ENCODE results near the gene NFATC1.
A peak's percentile ranks its signal among the peaks of the same experiment; 100 is the strongest.

NFATC1 gene

DNA sequence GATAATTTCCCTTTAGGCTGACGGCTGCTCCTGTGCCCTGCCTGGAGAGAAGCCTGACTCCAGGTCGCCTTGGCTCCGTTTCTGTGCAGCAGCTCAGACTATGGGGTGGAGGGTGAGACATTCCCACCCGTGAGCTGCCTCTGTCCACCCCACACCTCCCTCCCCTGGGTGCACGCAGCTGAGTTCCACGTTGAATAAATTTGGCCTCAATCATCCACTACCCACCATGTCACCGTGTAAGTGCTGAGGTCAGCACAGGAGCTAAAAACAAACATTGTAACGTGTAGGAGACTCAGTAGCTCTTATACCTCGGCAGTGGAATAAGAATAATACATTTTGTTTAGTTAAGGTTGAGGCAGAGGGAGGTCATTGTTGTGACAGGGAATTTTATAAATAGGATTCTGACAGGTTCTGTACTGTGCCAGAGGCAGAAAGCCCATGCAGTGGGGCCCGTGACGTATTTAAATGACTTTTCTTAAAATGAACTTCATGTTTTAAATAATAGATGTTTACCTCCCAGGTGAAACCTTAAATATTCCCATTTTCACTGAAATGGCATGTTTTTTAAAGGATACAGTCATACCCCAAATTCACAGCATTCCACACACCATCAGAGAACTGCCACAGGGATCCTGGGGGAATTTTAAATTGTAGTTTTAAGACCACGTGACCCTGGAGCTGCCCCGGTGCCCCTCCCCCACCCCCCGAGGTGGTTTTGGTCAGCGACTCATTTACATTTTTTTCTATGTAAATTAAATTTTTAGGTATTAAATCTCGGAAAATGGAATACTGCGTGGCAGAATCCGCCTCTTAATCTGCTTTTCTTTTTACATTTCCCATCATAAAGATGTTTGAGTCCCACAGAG lies 50.2 kb downstream of the NFATC1 start:
- no peak for DNase-seq

DNA sequence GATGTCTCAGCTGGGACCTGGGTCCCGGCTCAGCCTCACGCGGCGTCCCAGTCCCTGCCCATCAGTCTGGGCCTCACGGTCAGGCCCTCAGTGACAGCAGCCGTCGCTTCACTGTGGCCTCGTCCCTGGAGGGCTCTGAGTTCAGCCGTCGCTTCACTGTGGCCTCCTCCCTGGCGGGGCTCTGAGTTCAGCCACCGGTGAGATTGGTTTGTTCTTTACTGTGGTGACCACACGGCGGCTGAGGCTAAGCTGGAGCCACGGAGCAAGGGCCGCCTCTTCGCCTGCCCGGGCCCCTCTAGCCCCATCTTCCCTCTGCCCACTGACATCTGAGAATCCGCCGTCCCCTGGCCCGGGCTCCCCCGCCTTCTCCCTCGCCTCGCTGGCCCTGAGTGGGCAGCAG lies 51.2 kb downstream of the NFATC1 start:
- no peak for DNase-seq

DNA sequence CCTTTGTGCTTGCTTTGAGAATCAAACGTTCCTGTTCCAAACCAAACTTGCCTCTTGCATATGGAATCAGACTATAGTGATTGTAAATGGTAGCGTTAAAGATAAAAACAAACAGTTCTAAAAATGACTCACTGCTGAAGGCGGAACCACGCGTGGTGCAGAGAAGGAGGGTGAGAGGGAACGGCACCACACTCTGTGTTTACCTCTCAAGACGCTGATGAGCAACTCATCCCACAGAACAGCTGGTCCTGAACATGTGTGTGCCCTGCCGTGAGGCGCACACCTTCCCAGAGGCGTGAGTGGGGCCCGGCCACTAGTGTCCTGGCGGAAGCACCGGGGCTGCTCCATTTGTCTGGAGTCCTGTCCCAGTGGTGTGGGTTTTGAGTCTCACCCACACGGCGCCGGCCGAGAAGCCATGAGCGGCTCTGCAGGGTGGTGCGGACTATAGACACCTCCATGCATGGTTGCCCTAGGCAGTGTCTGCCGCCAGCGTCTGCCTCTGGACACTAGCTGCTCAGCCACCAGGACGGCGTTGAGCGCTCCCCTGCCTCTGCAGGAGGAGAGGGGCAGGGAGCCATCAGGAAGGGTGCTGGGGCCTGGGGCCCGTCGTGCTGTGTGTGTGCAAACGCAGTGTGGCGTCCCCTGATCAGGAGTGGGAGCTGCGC lies 52.1 kb downstream of the NFATC1 start:
- DNase-seq, result no peak

DNA sequence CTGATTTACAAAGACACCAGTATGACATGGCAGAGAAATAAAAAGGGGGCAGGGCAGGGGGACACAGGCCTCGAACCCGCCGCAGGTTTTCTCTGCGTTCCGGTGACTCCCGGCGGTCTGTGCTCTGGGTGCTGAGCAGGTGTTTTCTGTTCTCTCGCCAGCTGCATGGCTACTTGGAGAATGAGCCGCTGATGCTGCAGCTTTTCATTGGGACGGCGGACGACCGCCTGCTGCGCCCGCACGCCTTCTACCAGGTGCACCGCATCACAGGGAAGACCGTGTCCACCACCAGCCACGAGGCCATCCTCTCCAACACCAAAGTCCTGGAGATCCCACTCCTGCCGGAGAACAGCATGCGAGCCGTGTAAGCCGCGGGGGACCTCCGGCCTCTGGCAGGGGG lies 52.9 kb downstream of the NFATC1 start:
- no peak for DNase-seq

DNA sequence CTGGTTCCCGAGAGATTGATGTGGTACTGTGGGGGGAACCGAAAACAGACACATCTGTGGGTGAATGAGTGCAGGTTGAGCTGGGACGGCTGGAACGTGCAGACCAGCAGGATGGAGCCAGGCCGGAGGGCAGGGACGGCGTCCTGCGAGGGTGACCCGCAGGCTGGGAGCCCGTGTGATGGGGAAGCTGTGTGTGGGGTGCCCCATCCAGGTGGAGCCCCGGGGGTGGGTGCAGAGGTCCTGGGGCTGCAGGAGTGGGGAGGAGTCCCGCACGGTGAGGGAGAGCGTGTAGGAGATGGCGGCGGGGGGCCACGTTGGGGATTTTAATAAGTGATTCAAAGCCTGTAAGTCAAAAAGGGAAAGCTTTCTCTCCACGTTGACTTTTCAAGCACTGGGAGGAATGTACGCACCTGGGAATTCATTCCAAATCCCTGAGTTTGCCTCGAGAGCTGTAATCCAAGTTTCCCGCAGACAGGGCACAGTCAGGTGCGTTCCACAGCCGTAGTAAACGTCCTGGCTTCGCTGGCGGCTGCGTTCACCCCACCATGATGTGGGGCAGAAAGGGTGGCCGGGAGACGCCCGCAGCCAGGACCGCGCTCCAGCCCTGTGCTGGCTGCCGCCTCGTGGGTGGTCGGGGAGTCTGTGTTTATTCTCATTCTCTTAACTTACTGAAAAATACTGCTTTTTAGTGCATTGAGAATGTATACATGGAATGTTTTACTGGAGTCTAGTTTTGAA lies 54.0 kb downstream of the NFATC1 start:
- DNase-seq, result no peak

DNA sequence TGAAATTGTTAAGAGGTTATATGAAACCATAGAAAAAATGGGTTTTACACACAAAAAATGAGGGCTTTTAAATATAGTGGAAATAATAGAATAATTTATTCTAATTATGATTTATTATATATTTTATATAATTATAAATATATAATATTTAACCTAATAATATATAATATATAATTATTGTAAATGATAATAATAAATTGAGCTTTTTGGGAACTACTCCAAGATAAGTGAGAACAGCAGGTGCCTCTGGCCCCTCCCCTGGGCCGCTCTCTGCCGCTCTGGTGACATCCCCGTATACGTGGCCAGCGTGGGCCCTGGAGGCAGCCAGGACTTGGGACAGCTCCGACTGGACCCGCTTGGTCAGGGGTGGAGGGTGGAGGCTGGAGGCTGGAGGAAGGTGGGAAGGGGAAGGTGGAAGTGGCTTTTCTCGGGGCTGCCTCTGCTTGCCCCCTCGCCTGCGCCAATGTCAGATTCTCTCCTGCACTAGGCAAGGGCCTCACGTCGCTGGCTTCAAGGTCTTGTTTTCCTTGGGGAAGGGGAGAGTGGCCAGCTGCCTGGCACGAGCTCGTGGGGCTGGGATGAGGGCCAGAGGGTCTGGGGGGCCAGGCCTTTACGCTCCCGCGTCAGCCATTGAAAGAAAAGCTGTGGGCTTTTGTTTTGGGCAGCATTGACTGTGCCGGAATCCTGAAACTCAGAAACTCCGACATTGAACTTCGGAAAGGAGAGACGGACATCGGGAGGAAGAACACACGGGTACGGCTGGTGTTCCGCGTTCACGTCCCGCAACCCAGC lies 54.8 kb downstream of the NFATC1 start:
- DNase-seq, result no peak

DNA sequence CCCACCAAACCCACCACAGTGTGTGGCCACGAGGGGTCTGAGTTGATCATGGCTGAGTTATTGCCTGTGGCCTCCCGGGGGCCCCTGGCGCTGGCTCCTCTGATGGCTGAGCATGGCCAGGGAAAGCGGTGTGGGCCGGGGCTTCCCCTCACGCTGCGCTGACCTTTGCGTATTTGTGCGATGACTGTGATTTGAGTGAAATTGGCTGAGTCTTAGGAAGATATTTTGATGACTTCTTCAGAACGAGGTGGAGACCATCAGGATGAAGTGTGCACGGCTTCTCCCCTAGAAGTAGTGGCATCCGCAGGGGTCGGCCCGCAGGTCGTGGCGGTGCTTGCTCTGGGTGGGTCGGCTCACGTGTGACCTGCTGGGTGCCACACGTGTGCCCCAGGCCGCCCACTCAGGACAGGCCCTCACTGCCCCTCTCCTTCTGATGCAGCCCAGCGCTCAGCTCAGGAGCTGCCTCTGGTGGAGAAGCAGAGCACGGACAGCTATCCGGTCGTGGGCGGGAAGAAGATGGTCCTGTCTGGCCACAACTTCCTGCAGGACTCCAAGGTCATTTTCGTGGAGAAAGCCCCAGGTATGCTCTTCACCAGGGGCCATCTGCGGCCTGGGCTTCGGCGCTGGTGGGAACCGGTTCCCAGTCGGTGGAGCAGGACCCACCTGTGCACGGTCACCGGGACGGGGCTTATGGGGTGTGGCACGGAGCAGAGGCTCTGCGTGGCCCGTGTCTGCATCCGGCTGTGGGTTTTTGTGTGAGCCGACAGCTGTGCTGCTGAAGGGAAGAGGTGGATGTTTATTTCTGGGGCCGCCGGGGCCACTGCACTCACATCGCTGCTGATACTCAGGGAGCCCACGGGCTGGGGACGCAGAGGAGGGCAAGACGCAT lies 55.8 kb downstream of the NFATC1 start:
- no peak for DNase-seq

DNA sequence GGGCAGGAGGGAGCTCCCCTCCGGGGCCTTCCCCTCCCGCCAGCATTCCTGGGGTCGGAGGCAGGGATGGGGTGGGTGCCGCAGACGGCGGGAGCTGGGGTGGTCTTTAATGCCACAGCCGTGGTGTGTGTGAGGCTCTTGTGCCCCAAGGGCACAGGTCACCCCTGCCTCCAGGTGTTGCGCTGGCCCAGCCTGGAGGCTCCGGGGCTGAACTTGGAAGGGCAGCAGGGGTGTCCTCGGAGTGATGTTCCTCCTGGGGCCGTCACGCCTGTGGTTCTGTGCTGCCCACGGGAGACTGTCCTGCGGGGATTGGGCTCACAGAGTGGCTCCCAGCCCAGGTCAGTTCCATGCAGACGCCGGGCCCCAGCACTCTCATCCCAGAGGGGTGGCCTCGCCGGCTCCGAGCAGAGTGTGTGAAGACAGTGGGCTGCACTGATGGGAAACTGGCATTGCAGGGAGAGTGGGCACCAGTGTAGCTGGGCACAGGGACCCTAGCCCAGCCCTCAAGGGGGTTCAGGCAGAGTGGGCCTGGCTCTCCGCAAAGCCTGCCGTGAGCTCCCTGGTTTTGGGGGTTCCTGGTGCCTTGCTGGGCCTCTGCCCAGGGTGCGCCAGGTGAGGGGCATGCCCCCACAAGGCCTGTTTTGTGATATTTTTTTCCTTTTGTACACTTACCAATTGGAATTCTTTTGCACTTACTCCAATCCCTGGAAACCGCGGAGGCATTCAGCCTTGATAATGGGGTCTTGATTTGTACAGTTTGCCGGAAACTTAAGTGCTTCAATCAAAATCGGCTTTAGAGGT lies 56.7 kb downstream of the NFATC1 start:
- no peak for DNase-seq

DNA sequence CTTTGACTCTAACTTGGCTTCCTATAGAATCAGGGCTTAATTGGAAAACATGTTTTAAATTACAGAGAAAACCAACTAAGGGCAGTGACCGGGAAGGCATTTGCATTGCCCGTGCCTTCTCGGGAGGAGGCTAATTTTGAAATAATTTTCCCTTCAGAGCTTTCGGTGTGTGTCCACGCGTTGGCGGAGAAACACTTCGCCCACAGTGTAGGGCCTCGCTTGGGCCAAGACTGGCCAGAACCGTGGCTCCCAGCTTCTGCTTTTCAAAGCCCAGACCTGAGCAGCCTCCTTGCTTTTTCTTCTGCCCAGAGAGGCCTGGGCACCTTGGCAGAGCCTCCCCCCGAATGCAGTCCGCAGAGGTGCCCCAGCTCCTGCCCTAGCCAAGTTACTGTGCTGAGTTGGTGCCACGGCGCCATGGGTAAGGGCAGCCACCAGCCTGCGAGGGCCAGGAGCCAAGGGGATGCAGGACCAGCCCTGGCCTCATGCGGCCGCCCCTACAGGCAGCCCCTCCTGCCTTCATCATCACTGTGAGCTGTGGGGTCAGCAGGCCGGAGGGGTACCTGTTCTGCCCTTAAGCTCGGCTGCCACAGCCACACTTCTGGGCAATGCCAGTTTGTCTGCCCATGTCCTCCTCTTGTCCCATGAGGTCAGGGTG lies 57.4 kb downstream of the NFATC1 start:
- DNase-seq, result no peak

DNA sequence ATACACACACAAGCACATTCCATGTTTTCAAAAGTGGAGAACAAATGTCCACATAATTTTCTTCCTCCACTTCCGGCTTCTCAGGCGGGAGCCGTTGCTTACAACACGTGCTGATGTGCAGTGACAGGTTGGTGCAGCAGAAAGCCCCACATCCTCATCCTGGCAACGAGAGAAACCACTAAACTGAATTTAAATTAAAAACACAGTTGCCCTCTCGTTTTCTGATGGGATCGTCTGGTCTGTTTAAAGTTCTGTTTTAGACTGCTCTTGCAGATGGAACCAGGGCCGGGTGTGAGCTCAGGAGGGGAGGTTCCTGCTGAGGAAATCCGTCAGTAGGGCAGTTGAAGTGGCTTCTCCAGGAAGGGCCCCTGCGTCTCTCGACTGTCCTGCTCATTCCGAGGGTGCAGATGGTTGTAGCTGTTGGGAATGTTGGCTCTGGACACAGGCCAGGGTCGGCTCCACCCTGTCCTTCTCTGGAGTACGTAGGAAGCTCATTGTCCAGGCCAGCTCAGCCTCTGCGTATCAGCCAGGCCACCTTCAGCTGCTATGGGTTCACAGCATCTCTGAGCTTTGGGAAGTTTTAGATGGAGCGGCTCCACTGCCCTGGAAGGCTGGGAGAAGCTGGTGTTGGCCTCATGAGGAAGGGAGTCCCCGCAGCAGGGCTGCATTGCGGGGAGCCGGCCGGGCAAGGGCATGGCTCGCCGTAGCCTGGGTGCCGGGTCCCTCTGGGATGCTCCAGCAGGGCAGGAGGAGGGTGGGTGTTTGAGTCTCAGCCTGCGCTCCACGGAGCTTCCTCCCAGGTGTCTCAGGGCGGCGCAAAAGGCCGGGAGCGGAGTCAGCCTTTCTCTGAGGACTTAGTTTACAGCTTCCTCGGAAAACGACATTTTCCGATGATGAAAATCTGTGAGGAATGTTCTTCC lies 58.3 kb downstream of the NFATC1 start:
- DNase-seq, result no peak

DNA sequence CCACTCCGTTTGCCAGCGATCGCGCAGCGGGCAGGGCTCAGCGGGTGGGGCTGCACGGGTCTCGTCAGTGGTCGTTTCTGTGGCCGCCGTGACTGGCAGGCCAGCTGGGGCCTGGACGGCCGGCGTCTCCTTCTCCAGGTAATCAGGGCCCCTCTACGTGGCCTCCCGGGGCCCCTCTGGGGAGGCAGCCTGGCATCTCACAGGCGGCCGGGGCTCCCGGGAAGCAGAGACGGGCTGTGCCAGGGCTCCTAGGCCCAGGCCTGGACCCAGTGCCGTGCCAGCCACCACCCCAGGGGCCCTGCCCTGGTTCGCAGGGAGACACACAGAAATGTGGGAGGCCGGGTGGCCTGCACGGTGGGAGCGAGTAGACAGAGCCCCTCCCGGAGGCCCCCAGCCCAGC lies 59.5 kb downstream of the NFATC1 start:
- no peak for DNase-seq

DNA sequence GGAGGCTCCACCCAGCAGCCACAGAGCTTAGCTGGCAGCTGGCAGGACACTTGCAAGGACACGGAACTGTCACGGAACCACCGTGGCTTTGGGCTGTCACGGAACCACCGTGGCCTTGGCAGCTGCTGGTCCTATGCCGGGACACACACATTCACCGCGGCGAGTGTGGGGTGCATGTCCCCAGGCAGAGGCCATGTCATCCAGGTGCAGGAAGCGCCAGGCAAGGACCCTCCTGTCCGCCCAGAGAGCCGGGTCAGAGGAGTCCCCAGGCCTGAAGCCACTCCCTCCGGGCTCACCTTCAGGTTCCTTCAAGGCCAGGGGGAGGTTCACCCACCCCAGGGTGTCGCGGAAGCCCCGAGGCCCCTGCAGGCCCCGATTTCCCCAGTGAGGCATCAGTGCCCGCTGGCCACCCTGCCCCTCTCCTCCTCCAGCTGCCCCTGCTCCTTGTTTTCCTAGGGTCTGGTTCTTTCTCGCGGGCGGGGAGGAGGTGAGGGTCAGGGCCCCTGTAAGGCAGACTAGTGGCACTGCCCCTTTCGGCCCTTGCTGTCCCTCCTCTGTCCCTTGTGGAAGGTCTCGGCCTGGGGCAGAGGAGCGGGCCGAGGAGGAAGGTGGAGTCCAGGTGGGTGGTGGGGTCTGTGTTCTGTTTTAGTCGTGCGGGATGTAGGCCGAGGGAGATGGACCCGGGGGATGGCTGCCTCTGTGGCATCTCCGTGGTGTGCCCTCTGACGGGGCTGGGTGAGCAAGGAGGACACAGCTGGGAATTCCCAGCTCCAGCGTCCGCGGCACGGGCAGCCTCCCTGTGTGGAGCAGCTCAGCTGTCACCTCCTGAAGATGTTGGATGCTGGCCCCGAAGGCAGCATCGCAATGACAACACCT lies 60.6 kb downstream of the NFATC1 start:
- no peak for DNase-seq

DNA sequence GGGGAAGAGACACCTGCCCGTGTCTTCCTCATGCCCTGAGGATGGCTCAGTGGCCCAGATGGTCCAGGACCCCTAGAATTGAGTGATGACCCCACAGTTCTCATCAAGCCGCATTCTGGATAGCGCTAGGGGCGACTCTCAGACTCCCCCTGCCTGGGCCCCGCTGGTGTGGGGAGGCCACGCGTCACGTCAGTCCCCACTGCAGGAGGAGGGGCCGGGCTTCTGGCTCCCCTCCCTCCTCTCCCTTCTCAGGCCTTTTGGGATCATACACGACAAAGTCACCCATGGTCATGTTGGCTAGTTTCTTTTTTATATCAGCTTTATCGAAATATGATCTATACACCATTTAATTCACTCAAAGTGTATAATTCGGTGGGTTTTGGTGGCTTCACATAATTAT lies 61.5 kb downstream of the NFATC1 start:
- no peak for DNase-seq

DNA sequence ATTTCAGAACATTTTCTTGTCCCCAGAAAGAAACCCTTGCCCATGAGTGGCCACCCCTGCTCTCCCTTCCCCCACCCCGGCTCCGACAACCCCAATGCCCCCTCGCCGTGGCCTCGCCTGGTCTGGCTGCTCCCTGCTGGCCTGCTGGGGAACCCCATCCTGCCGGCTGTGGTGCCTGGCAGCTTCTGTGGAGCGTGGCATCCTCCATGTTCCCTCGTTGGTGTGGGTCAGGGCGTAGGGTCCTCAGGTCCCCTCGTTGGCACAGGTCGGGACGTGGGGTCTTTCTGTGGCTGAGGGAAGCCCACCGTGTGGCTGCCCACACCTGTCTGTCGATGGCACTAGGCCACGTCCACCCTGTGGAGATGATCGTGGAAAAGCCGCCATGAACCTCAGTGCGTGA lies 61.9 kb downstream of the NFATC1 start:
- DNase-seq, result no peak

DNA sequence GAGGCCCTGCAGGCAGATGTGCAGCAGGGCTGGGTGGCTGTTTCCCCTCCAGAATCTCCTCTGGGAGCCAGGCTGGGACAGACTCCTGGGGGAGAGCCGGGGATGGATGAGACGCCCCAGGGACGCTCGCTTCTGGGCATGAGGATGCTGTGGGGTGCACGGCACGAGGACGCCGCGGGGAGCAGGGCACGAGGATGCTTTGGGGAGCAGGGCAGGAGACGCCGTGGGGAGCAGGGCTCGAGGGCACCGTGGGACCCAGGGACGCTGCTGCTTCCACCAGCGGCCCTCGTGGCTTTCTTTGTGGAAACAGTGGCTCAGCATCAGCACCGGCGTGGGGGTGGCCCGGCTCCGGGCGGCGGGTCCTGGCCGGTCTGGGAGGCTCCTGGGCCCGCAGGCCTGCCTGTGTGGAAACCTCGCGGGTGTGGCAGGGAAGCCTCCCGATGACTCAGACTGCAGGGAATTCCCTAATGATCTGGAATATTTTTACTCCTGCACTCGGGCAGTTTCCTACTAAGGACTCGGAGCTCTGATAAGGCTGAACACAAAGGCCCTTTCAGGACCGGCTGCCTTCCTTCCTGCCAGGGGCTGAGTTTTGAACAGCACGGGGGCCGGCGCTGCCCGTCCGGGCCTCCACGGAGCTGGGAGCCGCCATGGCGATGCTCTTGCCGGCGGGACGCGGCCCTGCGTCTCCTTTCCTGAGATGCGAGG lies 62.6 kb downstream of the NFATC1 start:
- DNase-seq, result peak; percentile 10

DNA sequence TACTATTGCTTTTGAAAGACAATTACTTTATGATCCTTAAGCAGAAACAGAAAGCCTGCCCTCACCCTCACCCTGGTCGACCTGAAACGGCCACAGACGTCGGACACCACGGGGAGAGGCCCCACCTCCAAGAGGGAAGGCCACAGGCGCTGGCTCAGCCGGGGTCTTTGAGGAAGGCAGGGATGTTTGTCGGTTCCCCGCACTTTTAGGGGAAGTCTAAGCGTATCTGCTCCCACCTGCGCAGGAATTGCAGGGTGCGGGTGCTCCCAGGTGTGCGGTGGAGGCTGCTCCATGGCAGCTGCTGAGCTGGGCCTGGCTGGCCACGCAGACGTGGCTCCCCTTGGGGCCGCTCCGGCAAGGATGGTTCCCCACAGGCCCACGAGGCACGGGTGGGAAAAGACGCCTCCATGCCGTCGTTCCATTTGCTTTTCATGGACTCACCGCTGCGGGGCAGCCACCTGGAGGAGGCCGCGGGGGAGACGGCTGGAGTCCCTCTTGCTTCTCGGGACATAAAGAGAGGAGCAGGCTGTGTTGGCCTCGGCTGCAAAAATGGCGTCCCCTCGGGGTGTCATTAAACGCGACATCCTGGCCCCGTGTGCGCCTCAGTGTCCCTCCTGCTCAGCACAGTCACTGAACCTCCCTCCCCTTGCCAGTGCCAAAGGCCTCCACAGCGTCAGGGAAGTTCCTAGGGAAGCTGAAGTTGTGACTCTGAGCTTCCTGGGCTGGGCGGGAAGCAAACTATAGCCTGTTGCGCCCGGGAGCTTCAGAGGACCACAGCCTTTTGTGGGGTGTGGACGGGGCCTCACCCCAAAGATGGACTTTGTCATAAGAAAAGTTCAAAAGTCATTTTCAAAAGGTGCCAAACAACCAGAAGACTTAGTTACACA lies 63.4 kb downstream of the NFATC1 start:
- no peak for DNase-seq
